GM18870 (cell line): Measurements from ENCODE around the gene YWHAG.
"Not testable (repeated sequence)": the region's sequence is repeated elsewhere in the genome, so short reads cannot be mapped to it uniquely, and the experiment has no call there.

Experiments
- ATAC-seq: cut with Tn5 transposase; IDR thresholded peaks from one replicate; pipeline ENCODE4 v1.9.1; 2021; ENCODE audit warnings: moderate library complexity; ENCODE audit not compliant: unreplicated experiment

The YWHAG gene

GRCh38 chr7:76358481-76359110, at the start of gene YWHAG:
YWHAG (minus strand) TSS chr7:76358991; CDS start chr7:76358808, 183 bp downstream.
- peak; percentile 31 for ATAC-seq

- ATAC-seq: no peak
Measured at GRCh38 chr7:76408121-76408560, 49.4 kb upstream of the YWHAG start.

GRCh38 chr7:76407718-76408117, 48.9 kb upstream of the YWHAG start:
- ATAC-seq: no peak

- no peak for ATAC-seq
Measured at GRCh38 chr7:76405738-76406137, 46.9 kb upstream of the YWHAG start.

GRCh38 chr7:76403780-76404494, 45.1 kb upstream of the YWHAG start:
- ATAC-seq: no peak

GRCh38 chr7:76403097-76403496, 44.3 kb upstream of the YWHAG start:
- ATAC-seq: not testable (repeated sequence)

GRCh38 chr7:76400248-76400647, 41.5 kb upstream of the YWHAG start:
- no peak for ATAC-seq

GRCh38 chr7:76397409-76398183, 38.8 kb upstream of the YWHAG start:
- ATAC-seq: no peak

GRCh38 chr7:76396864-76397263, 38.1 kb upstream of the YWHAG start:
- no peak for ATAC-seq

- ATAC-seq: no peak
Measured at GRCh38 chr7:76395965-76396726, 37.4 kb upstream of the YWHAG start.

GRCh38 chr7:76395605-76395964, 36.8 kb upstream of the YWHAG start:
- ATAC-seq: not testable (repeated sequence)

- ATAC-seq: no peak
Measured at GRCh38 chr7:76394957-76395356, 36.2 kb upstream of the YWHAG start.

GRCh38 chr7:76393116-76394031, 34.6 kb upstream of the YWHAG start:
- peak; percentile 70 for ATAC-seq

GRCh38 chr7:76392531-76393115, 33.8 kb upstream of the YWHAG start:
- ATAC-seq: no peak

GRCh38 chr7:76390092-76390491, 31.3 kb upstream of the YWHAG start:
- ATAC-seq: no peak

- ATAC-seq: not testable (repeated sequence)
Measured at GRCh38 chr7:76387789-76388188, 29.0 kb upstream of the YWHAG start.

GRCh38 chr7:76386691-76387260, 28.0 kb upstream of the YWHAG start:
- no peak for ATAC-seq

GRCh38 chr7:76383089-76383944, 24.5 kb upstream of the YWHAG start:
- ATAC-seq: no peak
